Pulmonary artery endothelial cell (primary cell): Measurements from ENCODE around the gene CECR2. TPM values are rescaled to one million over a fixed set of nuclear protein-coding genes. Genes with fewer than 3 reads are reported as not detected.

Source experiments
- DNase-seq: peaks from one replicate; pipeline ENCODE4 v3.0.0-alpha.2; 2011; ENCODE audit warnings: low read depth, low spot score
- total RNA-seq: library from RNA; depleted of rRNA; stranded (reverse); fragments of >200 nt; gene quantifications from 2 replicates; pipeline ENCODE4 v1.2.3, GENCODE V29; 2014

The CECR2 gene
- total RNA-seq, 1 donor from 2014 or later = 1.8 TPM

- no peak for DNase-seq
Measured at GRCh38 chr22:17451316-17451715, 82.1 kb downstream of the CECR2 start.

GRCh38 chr22:17460895-17461294, 91.6 kb downstream of the CECR2 start:
- no peak for DNase-seq

- DNase-seq = no peak
Measured at GRCh38 chr22:17470880-17471500, 101.7 kb downstream of the CECR2 start.

GRCh38 chr22:17471886-17472535, 102.8 kb downstream of the CECR2 start:
- DNase-seq = no peak

GRCh38 chr22:17472932-17473331, 103.7 kb downstream of the CECR2 start:
- no peak for DNase-seq

- DNase-seq = no peak
Measured at GRCh38 chr22:17475318-17476230, 106.3 kb downstream of the CECR2 start.

- no peak for DNase-seq
Measured at GRCh38 chr22:17476838-17477237, 107.6 kb downstream of the CECR2 start.

- DNase-seq = peak; percentile 4
Measured at GRCh38 chr22:17477391-17477833, 108.2 kb downstream of the CECR2 start.

GRCh38 chr22:17479135-17479534, 109.9 kb downstream of the CECR2 start:
- DNase-seq = no peak

GRCh38 chr22:17481424-17481823, 112.2 kb downstream of the CECR2 start:
- no peak for DNase-seq

- DNase-seq = no peak
Measured at GRCh38 chr22:17483688-17484372, 114.6 kb downstream of the CECR2 start.

GRCh38 chr22:17484608-17485007, 115.3 kb downstream of the CECR2 start:
- DNase-seq = no peak

GRCh38 chr22:17486313-17486712, 117.1 kb downstream of the CECR2 start:
- DNase-seq = no peak

GRCh38 chr22:17486719-17487118, 117.5 kb downstream of the CECR2 start:
- no peak for DNase-seq

GRCh38 chr22:17489101-17489500, 119.8 kb downstream of the CECR2 start:
- DNase-seq = no peak

- DNase-seq = no peak
Measured at GRCh38 chr22:17491090-17491640, 121.9 kb downstream of the CECR2 start.

- no peak for DNase-seq
Measured at GRCh38 chr22:17492247-17492646, 123.0 kb downstream of the CECR2 start.

GRCh38 chr22:17493419-17493981, 124.2 kb downstream of the CECR2 start:
- no peak for DNase-seq

GRCh38 chr22:17496841-17497240, 127.6 kb downstream of the CECR2 start:
- DNase-seq = no peak

- peak; percentile 52 for DNase-seq
Measured at GRCh38 chr22:17501679-17502285, 132.5 kb downstream of the CECR2 start.
